H1 (cell line): ENCODE data around the gene LCN12. TPM values are rescaled to one million over a fixed set of nuclear protein-coding genes. Genes with fewer than 3 reads are reported as not detected.

Source experiments
- JUN ChIP-seq: IDR thresholded peaks from 2 replicates; pipeline ENCODE4 v1.6.1; 2011; ENCODE audit warnings: low read depth, mild to moderate bottlenecking, improper control_type of control experiment, low read length
- RNF2 ChIP-seq: fragments of 200-900, 300-1000 bp; sonication (generic); IDR thresholded peaks from 2 replicates; pipeline ENCODE4 v1.7.1; 2016; ENCODE audit warnings: borderline replicate concordance, low read depth, mild to moderate bottlenecking, antibody characterized with exemption, low read length; ENCODE audit not compliant: poor library complexity, severe bottlenecking; ENCODE audit errors: missing control alignments
- polyA plus RNA-seq, 7 experiments: library from polyadenylated mRNA; depleted of rRNA in 3 of 7; stranded (reverse) in 5 of 7; unstranded in 2 of 7; fragments of >200 nt in 5 of 7; fragments of 200-250 nt in 2 of 7; gene quantifications; 1 replicate in 5 of 7; 2 replicates in 1 of 7; 4 replicates in 1 of 7; pipeline versions ENCODE4 v1.2.1 to v1.2.3, GENCODE V29; 2011 to 2013; ENCODE audit warnings: missing spikeins in 2 of 7, mixed read lengths in 2 of 7
- total RNA-seq: library from RNA; stranded (reverse); fragmentation: NEBNext Ultra II Directional; extraction: Animal tissue kit (Norgen Biotek cat#: 25700); gene quantifications from 2 replicates; pipeline ENCODE4 v1.2.1, GENCODE V29; 2021

LCN12 gene
- total and polyA plus RNA-seq, 2 of the 8 experiments (the other 6 are each of a cell fraction or from before 2014, with no cell fraction given), result 1.1 to 1.7 TPM

GRCh38 chr9:136907011-136907914 lies 44.8 kb upstream of the LCN12 start (continued):
- no peak for TF ChIP-seq JUN
- TF ChIP-seq RNF2, result no peak
